Suppressor macrophage (primary cell): ENCODE measurements around the gene SPATA24.
"Not testable (repeated sequence)": the region's sequence is repeated elsewhere in the genome, so short reads cannot be mapped to it uniquely, and the experiment has no call there.

Experiments
- DNase-seq, 4 experiments: peaks; one replicate each; pipeline ENCODE4 v3.0.0-alpha.2; 2020 to 2022
- total RNA-seq, 17 experiments: gene quantifications; one replicate each; lab custom pipeline; 2026; ENCODE audit warnings: mixed read lengths in 6 of 17, inconsistent platforms in 3 of 17; lab: John Stamatoyannopoulos, UW

The SPATA24 gene, protein sequence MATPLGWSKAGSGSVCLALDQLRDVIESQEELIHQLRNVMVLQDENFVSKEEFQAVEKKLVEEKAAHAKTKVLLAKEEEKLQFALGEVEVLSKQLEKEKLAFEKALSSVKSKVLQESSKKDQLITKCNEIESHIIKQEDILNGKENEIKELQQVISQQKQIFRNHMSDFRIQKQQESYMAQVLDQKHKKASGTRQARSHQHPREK
- 0.38 to 1.2 (median 0.62) reads per million in 17 experiments for total RNA-seq

GRCh38 chr5:139403787-139404483, at the start of gene SPATA24:
SPATA24 (minus strand) TSS chr5:139404089; CDS start chr5:139404060, 29 bp downstream.
- peak; percentile 99 for DNase-seq

GRCh38 chr5:139451878-139452660, 48.2 kb upstream of the SPATA24 start:
- no peak for DNase-seq

GRCh38 chr5:139451176-139451575, 47.3 kb upstream of the SPATA24 start:
- no peak for DNase-seq

DNA sequence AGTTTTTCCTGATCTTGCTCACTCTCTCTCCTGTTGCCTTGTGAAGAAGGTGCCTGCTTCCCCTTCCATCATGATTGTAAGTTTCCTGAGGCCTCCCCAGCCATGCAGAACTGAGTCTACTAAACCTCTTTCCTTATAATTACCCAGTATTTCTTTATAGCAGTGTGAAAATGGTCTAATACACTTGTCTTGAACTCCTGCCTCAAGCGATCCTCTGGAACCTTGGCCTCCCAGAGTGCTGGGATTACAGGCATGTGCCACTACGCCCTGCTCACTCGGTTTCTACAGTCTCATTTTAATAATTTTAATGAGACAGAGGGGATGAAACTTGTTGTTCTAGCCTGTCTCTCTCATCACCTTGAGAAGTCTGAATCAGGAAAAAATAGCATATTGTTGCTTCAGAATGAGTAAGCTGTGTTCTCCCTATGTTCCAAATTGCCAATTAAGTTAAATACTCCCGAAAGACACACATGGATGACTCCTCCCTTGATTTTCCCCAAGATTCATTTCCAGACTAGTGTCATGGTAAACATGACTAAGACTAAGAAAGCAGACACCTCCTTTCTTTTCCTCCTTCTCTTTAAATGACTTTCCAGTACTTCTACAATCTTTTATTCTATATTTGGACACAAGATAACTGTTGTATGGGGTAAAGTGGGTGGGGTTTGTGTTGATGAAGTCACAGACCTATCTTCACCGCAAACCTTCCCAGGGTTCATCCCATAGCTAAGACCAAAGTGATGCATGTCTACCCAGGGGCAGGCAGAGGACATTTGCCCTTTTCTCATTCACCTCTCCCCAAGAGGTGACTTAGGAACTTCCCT, 43.3 kb upstream of the SPATA24 start:
- no peak for DNase-seq

GRCh38 chr5:139445325-139446170, 41.7 kb upstream of the SPATA24 start:
- no peak for DNase-seq

- DNase-seq: no peak
These were observed 40.1 kb upstream of the SPATA24 start for GRCh38 chr5:139443831-139444453.

- not testable (repeated sequence) for DNase-seq
These were observed 36.5 kb upstream of the SPATA24 start for GRCh38 chr5:139440416-139440815.

DNA sequence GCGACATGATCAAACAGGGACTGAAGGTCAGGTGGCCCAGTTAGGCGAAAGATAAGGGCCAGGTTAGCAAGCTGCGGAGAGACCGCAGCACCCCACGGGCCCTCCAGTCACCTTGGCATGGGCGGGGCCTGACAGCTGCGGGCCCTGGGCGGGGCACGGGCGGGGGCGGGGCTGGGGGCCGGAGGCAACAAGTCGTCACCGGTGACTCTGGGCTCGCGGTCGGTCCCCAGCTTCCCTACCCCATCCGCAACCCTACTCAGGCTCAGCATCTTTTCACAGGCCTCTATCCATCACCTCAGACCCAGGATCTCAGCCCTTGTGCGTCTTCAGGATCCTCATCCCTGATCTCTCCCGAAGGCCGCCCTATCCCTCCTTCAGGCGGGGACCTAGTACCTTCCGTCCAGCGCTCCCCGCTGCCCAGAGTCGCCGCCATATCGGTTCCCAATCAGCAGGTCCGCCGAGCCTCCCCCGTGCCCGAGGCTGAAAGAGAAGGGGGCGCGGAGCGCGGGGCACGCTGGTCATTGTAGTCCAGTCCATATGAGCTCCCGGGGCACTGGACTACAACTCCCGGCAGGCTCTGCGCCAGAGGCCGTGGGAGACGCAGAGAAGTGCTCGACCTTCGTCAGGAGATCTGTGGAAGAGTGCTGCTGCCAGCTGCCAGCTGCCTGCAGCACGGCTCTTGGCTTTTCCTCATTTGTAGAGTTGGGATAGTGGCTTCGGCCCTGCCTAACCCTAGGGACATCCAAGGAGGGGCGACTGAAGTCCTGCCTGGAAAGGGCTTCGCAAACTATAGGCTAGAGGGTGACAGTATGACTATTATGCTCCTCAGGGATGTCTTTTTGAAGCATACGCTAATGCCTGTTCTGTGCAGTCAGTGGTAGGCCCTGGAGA, 35.4 kb upstream of the SPATA24 start, which contains the start of gene DNAJC18:
Gene DNAJC18 (minus strand): TSS at position 513 of the 891 bp plus-strand sequence. CDS start 80 bp downstream, at position 433.
- DNase-seq: peak; percentile 93 to 96 (median 94)

DNA sequence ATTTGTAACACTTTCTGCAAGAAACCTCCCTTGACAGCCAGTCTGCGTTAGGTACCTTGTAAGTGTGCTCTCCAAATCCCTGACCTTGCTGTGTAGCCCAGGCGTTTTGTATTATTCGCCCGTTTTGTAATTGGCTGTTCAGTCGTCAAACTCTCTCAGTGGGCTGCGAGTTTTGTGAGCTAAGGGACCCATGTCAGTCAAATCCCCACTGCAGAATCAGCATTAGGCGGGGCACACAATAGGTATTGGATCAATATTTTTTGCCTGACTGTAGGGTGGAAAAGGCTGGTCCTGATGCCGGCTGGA, 34.8 kb upstream of the SPATA24 start:
- peak in 1 of 4 experiments; percentile 9 for DNase-seq

GRCh38 chr5:139435676-139436075, 31.8 kb upstream of the SPATA24 start:
- DNase-seq: no peak

DNA sequence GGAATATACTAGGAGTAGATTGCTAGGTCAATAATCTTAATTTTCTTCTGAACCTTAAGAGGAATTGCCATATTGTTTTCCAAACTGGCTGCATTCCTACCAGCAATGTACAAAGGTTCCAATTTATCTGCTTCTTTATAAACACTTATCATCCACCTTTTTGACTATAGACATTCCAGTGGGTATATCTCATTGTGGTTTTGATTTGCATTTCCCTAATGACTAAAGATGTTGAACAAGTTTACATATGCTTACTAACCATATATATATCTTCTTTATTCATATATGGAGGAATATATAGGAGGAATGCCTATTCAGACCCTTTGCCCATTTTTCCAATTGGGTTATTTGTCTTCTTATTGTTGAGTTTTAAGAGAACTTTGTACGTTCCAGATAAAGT, 27.8 kb upstream of the SPATA24 start:
- DNase-seq: no peak

DNA sequence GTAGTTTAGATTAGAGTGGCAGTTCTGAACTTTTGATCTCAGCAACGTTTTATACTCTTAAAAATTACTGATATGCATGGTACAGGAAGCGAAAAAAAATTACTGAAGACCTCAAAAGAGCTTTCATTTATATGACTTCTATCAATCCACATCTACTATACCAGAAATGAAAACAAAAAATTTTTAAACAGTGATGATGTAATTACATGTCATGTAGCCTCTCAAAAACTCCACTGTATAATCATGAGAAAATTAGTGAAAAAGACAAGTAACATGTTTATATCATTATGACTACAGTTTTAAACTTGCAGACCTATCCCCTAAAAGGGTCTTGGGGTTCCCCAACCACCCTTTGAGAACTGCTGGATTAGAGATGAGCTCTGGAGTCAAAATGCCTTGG, 26.1 kb upstream of the SPATA24 start:
- no peak for DNase-seq

GRCh38 chr5:139426203-139426885, 22.5 kb upstream of the SPATA24 start:
- DNase-seq: no peak

GRCh38 chr5:139425497-139425896, 21.6 kb upstream of the SPATA24 start:
- no peak for DNase-seq

- peak; percentile 67 to 82 (median 78) for DNase-seq
These were observed 18.5 kb upstream of the SPATA24 start for GRCh38 chr5:139422307-139422893.

DNA sequence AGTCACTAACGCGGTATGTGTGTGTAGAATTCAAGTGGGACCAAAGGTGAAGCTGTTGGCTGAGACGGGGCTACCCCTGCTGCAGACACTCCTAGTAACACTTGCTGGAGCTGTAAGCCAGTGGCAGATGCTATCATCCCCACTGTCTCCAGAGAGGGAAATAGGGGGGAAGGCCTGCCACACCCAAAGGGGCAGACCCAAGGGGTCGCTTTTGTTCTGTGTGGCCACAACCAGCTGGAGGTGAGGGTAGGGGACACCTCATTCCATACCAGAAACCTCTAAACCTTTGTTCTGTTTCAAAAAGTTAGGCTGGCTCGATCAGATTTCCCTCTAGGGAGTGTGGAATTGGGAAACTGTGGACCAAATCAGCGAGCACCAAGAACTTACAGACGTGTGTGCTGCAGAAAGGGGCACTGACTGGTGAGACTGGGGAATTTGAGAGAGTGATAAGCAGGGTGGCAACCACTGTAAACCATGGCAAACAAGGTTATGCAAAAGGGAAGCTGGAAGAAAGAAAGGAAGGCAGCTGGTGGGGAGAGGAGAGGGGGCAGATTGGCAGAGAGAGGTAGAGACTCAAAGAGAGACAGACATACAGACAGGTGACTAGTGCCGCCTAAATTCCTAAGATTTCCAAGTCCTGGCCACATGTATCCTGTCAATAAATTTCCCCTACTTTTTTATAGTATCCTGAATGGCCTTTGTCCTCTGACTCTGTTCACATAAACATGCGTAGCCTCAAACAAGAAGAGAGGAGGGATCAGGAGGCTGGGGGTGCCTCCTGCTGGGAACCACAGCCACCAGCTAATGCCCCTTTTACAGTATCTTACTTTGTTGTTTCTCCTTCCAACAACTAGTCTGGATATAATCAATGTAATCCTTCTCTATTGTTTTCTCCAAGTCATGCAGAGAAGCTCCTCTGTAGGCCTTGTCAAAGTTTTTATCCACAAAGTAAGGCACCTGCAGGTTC, 15.6 kb upstream of the SPATA24 start:
- no peak for DNase-seq

- DNase-seq: no peak
These were observed 14.9 kb upstream of the SPATA24 start for GRCh38 chr5:139418793-139419192.

DNA sequence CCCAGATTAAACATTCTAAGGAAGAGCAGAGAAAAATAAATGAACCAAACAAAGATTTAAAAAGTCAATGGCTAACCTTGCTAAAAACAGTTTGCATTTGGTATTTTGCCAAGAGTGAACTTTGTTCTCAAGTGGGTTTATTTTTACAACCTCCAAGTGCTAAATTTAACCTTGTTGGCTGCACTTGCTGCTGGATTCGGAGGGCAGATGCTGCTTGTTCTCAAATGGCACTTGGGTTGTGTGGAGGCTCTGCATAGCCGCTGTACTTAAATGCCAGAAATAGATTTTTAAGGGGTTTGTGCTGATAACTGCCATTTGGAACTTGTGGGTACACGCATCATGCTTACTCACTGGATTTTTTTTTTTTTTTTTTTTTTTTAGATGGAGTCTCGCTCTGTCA, 13.3 kb upstream of the SPATA24 start:
- no peak for DNase-seq
